ENCODE results near the gene DAPK3. TPM values are rescaled to one million over a fixed set of nuclear protein-coding genes. Genes with fewer than 3 reads are reported as not detected.
"Not testable (repeated sequence)": the region's sequence is repeated elsewhere in the genome, so short reads cannot be mapped to it uniquely, and the experiment has no call there.

The DAPK3 gene
- total RNA-seq, 4 donors from 2014 or later, result 40.7 to 71.7 (median 56.9) TPM

DNA sequence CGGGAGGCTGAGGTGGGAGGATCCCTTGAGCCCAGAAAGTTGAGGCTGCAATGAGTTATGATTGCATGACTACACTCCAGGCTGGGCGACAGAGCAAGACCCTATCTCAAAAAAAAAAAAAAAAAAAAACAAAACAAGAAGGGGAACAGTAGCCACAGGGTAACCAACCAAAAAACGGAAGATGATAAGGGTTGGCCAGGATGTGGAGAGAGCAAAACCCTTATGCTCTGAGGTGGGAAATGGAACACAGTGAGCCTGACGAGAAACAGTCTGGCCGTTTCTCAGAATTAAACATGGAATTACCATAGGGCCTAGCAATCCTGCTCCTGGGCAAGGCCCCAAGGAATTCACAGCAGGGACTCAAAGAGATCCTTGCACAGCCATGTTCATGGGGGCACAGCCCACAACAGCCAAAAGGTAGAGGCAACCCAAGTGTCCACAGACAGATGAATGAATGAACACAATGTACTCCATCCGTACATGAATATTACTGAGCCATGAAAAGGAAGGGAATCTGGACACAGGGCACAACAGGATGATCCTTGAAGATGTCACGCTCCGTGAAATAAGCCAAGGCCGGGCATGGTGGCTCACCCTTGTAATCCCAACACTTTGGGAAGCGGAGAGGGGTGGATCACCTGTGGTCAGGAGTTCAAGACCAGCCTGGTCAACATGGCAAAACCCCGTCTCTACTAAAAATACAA is 26.7 kb downstream of the DAPK3 start:
- no peak for ATAC-seq (ENCODE audit: low FRiP score)
- TF ChIP-seq CTCF (IDR thresholded peaks at IDR 0.05), result no peak
- DNase-seq (ENCODE audit: low spot score), result no peak

DNA sequence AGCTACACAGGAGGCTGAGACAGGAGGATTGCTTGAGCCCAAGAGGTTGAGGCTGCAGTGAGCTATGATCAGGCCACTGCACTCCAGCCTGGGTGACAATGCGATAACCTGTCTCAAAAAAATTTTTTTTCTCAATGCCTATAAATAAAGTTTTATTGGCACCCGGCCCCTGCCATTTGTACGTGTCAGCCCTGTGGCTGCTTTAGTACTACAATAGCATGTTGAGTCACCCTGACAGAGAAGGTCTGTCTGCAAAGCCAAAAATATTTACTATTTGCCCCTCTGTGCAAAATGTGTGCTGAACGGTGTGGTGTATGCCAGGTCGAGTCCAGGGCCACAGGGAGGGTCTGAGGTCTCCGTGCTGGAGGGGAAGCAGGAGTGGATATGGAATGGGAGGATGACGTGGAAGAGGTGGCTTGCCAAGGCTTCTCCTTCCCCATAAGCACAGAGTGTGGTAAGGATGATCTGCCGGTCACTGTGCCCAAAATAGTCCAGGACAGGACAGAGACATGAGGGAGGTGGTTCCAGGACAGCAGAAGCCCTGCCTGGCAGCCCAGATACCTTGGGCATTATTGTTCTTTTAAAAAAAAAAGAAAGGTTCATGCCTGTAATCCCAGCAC is 28.0 kb downstream of the DAPK3 start:
- no peak for DNase-seq (ENCODE audit: low spot score)
- ATAC-seq (ENCODE audit: low FRiP score), result no peak
- no peak for TF ChIP-seq CTCF (IDR thresholded peaks at IDR 0.05)

- not testable (repeated sequence) for ATAC-seq (ENCODE audit: low FRiP score)
These were observed 32.5 kb downstream of the DAPK3 start for GRCh38 chr19:3938300-3938950.

GRCh38 chr19:3936506-3937442 is 34.1 kb downstream of the DAPK3 start:
- ATAC-seq (ENCODE audit: low FRiP score) (no peak), DNase-seq (ENCODE audit: low spot score) (no peak)
- TF ChIP-seq CTCF (IDR thresholded peaks at IDR 0.05), result no peak

More at GRCh38 chr19:3938300-3938950, 32.5 kb downstream of the DAPK3 start:
- DNase-seq (ENCODE audit: low spot score), result not testable (repeated sequence)

GRCh38 chr19:3932931-3933810 is 37.7 kb downstream of the DAPK3 start, which contains the start of gene NMRK2:
NMRK2 (plus strand) TSS chr19:3933069; CDS start chr19:3933672, 603 bp downstream.
- no peak for DNase-seq (ENCODE audit: low spot score)
- ATAC-seq (ENCODE audit: low FRiP score), result no peak
- TF ChIP-seq CTCF (IDR thresholded peaks at IDR 0.05), result no peak

DNA sequence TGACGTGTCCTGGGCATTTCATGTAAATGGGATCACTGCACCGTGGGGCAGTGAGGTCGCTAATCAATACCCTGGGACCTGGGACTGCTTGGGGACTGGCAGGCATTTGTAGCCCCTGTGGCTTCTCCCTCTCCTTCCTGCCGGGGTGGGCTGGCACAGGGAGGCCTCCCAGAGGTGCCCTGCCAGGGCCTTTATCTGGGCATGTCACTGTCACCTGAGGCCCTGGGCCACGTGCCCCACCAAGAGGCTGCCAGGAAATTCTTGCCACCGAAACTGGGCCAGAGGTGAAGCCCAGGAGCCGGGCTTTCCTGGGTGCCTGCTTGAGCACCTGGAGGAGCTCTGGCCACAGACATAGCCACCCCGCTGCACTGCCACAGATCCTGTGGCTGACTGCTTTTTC is 39.9 kb downstream of the DAPK3 start:
- TF ChIP-seq CTCF (IDR thresholded peaks at IDR 0.05), result no peak
- DNase-seq (ENCODE audit: low spot score) (no peak), ATAC-seq (ENCODE audit: low FRiP score) (no peak)

Data from omental fat pad (tissue), 4 donors.